Measurements from ENCODE around the gene PIP5K1A.
"Not testable (repeated sequence)": the region's sequence is repeated elsewhere in the genome, so short reads cannot be mapped to it uniquely, and the experiment has no call there.

PIP5K1A gene

DNA sequence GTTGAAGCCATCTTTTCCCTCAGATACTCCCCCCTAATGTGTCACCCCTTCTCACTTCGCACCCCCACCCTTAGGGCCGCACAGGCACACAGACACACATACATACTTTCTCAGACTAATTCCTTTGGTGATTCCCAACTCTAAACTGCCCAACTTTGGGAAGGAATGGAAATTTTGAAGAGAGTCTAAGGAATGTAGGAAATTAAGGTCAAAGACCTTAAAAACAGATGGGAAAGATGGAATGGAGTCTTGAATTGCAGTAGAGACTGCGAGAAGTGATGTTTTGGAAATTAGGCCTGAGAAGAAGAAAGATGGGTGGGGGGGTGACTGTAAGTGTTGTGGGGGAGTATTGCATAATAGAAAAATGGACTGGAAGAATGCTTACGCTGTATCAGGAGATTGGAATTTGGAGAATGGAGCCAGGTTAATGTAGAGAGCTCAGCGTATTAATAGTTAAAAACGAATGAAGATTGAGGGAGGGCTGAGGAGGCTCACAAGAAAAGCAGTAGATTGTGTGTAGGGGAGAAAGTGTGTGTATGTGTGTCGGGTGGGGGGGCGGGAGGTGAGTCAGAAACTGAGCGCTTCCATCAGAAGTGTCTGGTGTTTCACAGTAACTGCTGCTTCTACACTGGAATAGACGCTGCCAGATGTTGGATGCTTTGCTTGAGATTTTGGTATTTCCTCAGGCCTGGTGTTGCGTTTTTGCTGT is 1.7 kb downstream of the PIP5K1A start:
- peak; percentile 79 for DNase-seq (ENCODE audit: low read depth, low spot score)
- in situ Hi-C loops (cut with HindIII; ENCODE audit: low sequenced_read_pairs) = no loop called here
- H3K4me3 ChIP-seq (ENCODE audit: low read depth, low read length) = peak overlapping the region; percentile 100
- no peak for TF ChIP-seq CTCF (IDR thresholded peaks at IDR 0.05; ENCODE audit: low read depth, low read length)

GRCh38 chr1:151205381-151205965 is 7.1 kb downstream of the PIP5K1A start:
- DNase-seq (ENCODE audit: low read depth, low spot score); in situ Hi-C loops (cut with HindIII; ENCODE audit: low sequenced_read_pairs); H3K4me3 ChIP-seq (ENCODE audit: low read depth, low read length): not testable (repeated sequence)

DNA sequence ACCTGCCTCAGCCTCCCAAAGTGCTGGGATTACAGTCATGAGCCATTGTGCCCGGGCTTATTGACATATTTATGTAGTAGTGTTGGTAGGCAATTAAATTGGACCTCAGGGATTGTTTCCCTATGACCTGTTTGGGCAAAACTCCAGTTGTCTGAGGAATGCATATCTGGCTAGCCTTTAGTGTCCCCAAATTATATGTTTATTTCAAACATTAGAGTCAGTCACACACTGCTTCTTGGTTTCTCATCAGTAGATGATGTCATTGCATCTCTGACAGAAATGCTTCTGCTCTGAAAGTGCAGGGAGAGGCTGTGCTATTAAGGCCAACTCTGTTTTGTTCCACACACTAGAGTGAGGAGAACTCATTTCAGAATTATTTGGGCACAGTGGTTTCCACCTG is 12.5 kb downstream of the PIP5K1A start:
- peak; percentile 12 for DNase-seq (ENCODE audit: low read depth, low spot score)
- in situ Hi-C loops (cut with HindIII; ENCODE audit: low sequenced_read_pairs) = no loop called here
- TF ChIP-seq CTCF (IDR thresholded peaks at IDR 0.05; ENCODE audit: low read depth, low read length) = no peak
- H3K4me3 ChIP-seq (ENCODE audit: low read depth, low read length) = no peak overlapping the region

- in situ Hi-C loops (cut with HindIII; ENCODE audit: low sequenced_read_pairs) = no loop called here
- no peak for DNase-seq (ENCODE audit: low read depth, low spot score)
- TF ChIP-seq CTCF (IDR thresholded peaks at IDR 0.05; ENCODE audit: low read depth, low read length) = no peak
Measured at GRCh38 chr1:151211972-151212705, 13.8 kb downstream of the PIP5K1A start.

GRCh38 chr1:151213560-151213959 is 15.2 kb downstream of the PIP5K1A start:
- in situ Hi-C loops (cut with HindIII; ENCODE audit: low sequenced_read_pairs) = no loop called here
- DNase-seq (ENCODE audit: low read depth, low spot score) = no peak
- no peak overlapping the region for H3K4me3 ChIP-seq (ENCODE audit: low read depth, low read length)
- TF ChIP-seq CTCF (IDR thresholded peaks at IDR 0.05; ENCODE audit: low read depth, low read length) = no peak

More at GRCh38 chr1:151211972-151212705, 13.8 kb downstream of the PIP5K1A start:
- no peak overlapping the region for H3K4me3 ChIP-seq (ENCODE audit: low read depth, low read length)

DNA sequence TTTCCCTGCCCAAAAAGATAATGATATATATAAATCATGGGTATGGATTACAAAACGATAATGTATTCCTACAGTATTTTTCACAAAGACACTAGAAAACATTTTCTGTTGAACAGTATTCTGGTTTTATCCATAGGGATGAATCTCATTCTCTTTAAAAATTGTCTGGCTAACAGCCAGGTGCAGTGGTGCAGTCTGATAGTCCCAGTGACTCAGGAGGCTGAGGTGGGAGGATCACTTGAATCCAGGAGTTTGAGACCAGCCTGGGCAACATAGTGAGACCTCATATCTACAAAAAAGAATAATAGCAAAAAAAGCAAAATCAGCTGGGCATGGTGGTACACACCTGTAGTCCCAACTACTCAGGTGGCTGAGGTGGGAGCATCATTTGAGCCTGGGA is 23.3 kb downstream of the PIP5K1A start:
- in situ Hi-C loops (cut with HindIII; ENCODE audit: low sequenced_read_pairs) = no loop called here
- H3K4me3 ChIP-seq (ENCODE audit: low read depth, low read length) = no peak overlapping the region
- TF ChIP-seq CTCF (IDR thresholded peaks at IDR 0.05; ENCODE audit: low read depth, low read length) = no peak

GRCh38 chr1:151222130-151222529 is 23.8 kb downstream of the PIP5K1A start:
- in situ Hi-C loops (cut with HindIII; ENCODE audit: low sequenced_read_pairs) = no loop called here
- no peak overlapping the region for H3K4me3 ChIP-seq (ENCODE audit: low read depth, low read length)
- no peak for DNase-seq (ENCODE audit: low read depth, low spot score)
- TF ChIP-seq CTCF (IDR thresholded peaks at IDR 0.05; ENCODE audit: low read depth, low read length) = no peak

More for the DNA sequence above, 23.3 kb downstream of the PIP5K1A start:
- DNase-seq (ENCODE audit: low read depth, low spot score) = no peak
